GM21723 (cell line): ENCODE measurements around the gene PIGU.

Experiments
- ATAC-seq: cut with Tn5 transposase; IDR thresholded peaks from one replicate; pipeline ENCODE4 v1.9.1; 2021; ENCODE audit warnings: mild to moderate bottlenecking, moderate library complexity; ENCODE audit not compliant: unreplicated experiment

PIGU gene

GRCh38 chr20:34560141-34560523, 116.8 kb downstream of the PIGU start:
- no peak for ATAC-seq

DNA sequence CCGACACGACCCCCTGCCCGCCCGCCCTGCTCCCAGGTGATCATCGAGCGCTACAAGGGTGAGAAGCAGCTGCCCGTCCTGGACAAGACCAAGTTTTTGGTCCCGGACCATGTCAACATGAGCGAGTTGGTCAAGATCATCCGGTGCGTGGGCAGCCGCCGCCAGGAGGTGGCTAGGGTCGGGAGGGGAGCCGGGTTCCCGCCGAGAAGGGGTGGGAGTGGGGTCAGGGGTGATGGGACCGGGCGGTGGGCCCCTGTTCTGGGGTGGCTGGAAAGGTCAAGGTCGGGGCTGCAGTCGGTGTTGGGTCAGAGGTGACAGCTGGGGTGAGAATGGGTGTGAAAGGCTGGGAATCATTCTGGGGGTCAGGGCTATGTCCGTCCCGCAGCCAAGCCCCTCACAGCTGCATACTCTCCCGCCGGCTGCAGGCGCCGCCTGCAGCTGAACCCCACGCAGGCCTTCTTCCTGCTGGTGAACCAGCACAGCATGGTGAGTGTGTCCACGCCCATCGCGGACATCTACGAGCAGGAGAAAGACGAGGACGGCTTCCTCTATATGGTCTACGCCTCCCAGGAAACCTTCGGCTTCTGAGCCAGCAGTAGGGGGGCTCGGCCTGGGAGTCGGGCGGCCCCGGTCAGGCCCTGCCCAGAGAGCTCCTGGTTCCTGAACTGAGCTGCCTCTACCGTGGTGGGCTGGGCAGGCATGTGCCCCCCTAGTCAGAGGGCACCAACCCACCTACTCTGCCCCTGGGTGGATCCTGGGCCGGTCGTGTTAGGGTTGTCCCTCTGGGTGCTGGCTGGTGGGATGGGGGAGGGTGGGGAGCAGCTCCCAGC, 117.4 kb downstream of the PIGU start:
- ATAC-seq: no peak

DNA sequence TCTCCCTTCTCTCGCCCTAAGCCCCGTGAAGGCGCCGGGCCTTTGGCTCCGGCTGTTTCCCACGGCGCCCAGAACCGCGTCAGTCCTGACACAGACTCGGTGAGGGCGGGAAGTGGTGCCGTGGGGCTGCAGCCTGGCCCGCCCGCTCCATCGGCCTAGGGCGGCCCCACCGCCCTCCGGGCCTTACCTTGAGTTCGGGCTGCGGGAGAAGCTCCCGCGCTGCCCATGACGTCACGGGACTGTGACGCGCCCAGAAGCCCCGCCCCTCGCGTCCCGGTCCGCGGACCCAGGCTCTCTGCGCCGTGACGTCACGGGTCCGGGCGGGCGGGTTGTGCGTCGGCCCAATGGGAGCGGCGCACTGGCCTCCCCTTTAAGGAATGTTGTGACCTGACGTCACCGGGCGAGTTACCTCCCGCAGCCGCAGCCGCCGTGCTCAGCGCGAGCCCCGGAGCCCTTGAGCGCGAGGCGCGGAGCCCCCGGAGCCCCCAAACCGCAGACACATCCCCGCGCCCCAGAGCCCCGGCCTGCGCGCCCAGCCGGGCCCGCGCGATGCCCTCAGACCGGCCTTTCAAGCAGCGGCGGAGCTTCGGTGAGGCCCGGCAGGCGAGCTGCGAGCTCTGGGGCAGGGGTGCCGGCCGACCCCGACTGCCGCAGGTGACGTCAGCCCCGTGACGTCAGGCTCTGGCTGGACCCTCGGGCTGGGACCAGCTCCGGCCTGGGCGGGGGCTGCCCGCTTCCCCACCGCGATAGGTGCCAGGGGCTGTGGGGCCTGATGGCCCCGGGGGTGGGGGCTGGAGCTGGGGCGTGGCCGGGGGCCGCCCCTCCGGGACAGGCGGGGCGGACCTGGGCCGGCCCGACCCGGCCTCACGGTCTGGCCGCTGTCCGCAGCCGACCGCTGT, 118.3 kb downstream of the PIGU start, which contains the start of gene MAP1LC3A:
Gene MAP1LC3A, plus strand, starts transcription at position 399 of the 899 bp plus-strand sequence. Its CDS starts 151 bp downstream, at position 550.
- ATAC-seq: no peak

DNA sequence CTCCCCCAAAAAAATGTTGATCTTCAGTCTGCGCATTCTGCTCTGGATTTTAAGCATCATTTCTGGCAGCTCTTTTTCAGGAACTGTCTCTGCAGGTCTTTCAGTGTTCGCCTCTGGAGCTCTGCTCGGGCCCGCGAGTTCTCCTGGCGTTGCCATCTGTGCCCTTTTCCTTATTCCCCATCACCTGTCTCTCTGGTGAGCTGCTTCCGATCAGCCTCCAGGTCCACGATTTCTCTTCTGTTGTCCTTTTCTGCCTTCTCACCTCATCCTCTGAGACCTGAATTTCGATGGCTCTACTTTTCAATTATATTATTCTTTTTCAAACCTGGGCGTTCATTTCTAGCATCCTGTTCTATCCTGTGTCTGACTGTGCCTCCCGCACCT, 119.0 kb downstream of the PIGU start:
- no peak for ATAC-seq

DNA sequence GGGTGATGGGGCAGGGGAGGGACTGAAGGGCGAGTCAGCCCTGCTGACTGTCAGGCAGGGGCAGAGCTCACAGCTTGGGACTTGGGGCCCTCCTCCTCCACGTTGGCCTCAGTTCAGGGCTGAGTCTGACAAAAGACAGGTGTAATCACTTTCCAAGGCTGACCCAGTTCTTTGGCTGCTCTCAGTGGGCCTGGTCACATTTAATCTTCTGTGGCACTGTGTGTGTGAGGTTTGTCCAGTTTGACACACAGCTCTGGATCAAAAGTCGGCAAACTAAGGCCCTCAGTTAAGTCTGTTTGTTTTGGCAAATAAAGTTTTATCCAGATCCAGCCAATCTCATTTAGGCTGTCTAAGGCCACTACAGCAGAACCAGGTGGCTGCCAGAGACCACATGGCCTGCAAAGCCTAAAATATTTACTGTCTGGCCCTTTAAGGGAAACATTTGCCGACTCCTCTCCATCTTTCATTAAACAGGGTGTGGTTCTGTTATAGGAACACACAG, 123.5 kb downstream of the PIGU start:
- no peak for ATAC-seq

- ATAC-seq: no peak
Observed at GRCh38 chr20:34552569-34552968, 124.3 kb downstream of the PIGU start.

DNA sequence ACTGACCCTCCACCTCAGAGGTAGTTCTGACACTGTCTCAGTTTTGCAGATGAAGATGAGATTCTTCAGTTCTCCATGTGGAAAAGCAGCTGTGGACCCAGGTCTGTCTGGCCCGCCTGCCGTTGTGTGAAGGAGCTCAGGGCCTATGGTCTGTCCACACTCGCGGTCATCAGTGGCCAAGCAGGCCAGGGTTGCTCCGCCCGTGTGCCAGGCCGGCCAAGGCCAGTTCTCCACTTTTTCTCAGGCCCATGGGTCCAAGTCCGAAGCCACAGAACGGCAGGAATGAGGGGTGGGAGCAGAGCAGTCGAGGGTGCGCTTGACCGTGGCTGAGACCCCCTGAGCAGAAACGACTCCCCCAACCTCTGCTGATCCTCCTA, 127.0 kb downstream of the PIGU start:
- ATAC-seq: no peak

DNA sequence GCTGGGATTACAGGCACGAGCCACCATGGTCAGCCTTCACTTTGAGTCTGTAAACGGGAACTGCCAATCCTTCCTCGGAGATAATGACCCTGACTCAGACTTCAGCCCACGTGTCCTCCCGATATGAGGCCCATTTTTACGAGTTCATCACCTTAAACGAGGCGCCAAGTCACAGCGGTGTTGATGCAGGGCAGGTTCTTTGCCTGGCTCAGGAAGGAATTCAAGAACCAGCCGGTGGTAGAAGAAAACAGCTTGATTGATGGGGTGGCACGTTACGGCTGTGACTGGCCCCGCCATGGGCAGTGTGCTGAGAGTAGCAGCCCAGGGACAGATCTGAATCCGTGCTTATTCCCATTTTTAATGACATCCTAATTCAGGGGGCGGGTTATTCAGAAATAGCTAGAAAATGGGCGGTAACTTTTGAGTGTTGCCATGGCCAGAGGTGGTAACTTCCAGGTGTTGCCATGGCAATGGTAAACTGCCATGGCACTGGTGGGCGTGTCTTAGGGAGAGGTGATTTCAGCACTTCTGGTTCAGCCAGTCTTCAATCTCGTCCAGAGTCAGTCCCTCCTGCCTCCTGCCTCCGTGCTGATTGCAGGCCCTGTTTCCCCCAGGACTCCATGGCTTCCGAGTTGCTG, 127.5 kb downstream of the PIGU start:
- no peak for ATAC-seq

DNA sequence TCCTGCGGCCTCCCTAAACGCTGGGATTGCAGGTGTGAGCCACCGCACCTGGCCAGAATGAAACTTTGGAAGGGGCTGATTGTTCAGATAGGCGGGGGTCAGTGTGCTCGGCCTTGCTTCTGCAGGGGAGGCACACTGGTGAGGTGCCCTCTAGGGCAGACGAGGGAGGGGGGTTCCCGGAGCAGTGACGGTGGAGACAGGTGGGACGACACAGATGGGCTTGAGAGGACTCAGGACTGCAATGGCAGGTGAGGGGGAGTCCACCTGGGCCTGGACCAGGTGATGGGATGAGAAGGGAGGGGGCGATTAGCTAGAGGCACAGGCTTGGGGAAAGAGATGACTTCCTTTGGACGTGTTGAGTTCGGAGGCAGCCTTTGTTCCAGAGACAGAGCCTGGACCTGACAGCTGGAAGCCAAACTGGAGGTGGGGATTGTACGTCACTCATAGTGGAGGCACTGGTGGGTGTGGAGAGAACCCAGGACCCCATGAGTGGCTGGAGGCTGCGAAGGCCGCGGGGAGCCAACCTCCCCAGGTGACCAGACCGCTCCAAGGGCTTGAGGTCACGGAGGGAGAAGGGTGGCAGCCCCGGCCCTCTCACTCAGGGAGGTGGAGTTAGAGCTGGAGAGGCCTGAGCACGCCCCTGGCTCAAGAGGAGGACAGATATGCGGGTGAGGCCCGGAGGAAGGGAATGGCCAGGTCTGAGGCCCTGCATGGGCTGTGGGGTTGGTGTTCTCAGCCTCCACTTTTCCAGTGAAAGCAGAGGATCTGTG, 128.9 kb downstream of the PIGU start:
- ATAC-seq: no peak

GRCh38 chr20:34546751-34547181, 130.1 kb downstream of the PIGU start:
- ATAC-seq: no peak

GRCh38 chr20:34544109-34544796, 132.6 kb downstream of the PIGU start:
- no peak for ATAC-seq

DNA sequence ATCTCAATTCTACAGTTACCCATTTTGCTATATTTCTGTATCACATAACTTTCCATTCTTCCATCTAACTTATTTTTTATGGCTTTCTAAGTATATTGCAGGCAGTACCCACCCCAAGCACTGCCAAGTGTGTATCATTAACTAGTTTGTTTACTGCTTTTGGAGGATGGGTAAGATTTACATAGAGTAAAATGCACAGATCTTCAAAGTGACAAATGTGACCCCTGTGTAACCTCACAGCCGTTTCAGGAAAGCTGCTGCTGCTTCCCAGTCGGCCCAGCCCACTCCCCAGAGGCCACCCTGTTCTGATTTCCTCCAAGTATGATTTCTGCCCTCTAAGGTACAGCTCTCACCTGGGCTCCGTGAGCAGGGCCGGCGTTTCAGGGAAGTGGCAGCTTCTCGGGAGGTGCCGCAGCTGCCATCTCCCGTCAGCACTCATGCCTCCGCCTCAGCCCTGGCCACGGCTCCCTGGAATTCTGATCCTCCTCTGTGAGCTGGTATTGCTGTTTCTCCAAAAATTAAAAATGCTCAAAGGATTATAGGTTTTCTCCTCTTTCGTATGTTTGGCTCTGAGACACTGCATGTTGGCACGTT, 133.3 kb downstream of the PIGU start:
- no peak for ATAC-seq

DNA sequence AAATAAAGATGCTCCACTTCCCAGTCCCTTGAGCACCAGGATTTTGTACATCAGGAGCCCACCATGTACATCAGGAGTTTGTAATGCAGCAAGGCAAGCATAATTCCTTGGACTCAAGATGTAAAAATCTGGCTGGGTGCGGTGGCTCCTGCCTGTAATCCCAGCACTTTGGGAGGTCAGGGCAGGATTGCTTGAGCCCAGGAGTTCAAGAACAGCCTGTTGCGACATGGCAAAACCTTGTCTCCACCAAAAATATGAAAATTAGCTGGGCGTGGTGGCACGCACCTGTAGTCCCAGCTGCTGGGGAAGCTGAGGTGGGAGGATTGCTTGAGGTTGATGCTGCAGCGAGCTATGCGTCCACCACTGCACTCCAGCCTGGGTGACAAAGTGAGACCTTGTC, 134.5 kb downstream of the PIGU start:
- ATAC-seq: no peak

GRCh38 chr20:34541917-34542316, 135.0 kb downstream of the PIGU start:
- no peak for ATAC-seq

DNA sequence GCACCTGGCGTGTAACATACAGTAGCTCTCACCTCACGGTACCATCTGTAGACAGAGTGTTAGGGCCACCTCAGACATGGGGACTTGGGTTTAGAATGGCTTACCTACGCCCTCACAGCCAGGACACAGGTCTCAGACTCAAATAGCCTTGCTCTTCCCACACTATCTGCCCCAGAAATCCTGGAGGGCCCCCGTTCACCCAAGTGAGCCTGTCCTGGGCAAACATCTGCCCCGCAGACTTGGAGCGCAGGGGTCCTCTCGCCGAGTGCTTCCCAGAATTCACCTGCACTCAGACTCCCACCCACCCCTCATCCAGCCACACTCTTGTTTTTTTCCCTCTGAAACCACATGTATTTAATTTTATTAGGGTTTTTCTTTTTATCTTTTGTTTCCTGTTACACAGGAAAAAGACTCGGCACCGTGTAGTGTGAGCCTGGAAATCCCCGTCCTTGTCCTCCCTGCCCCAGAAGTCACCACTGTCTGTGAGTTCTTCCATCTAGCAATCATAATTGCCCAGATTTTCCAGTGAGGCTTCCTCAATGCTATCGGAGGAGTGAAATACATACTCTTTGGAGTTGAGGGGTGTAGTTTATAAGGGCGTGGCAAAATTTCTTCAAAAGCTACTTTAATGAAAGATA, 135.5 kb downstream of the PIGU start:
- ATAC-seq: no peak

DNA sequence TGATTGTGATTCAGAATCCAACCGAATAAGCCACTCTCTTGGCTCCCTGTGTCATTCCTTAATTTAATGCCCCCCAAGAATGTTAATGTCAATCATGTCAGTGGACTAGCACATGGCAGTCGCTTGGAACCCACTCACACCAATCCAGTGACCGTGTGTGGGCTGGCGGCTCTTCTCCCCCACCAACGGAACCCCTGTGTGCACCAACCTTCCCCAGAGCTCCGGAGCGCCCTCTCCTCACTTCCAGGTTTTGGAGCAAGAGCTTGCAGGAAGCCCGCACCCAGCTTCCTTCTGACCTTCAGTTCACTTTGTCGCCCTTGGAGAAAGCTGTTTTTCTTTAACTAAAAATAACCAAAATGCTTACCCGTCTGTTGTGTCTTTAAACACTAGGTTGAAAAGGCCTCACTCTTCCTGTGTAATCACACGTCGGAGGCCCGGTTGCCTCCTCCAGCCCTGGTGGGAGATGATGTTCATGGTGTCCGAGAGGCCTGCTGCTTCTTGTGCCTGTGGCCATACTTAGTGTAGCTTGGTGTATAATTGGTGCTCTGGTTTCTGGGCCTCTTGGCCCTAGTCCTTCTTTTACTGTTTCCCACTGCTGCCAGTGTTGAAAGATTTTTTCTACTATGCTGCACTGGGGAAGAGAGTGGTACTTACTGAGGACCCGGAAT, 136.2 kb downstream of the PIGU start:
- no peak for ATAC-seq

DNA sequence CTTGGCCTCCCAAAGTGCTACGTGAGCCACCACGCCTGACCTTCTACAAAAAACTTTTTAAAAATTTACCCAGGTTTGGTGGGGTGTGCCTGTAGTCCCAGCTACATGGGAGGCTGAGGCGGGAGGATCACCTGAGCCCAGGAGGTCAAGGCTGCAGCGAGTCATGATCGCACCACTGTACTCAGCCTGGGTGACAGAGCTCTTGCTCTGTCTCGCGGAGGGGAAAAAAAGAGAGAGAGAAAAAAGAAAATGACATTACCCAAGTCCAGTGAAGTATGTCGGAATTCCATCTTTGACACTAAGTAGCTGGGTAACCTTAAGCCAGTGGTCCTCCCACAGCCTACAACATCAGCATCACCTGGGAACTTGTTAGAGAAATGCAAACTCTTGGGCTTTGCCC, 137.1 kb downstream of the PIGU start:
- ATAC-seq: no peak

DNA sequence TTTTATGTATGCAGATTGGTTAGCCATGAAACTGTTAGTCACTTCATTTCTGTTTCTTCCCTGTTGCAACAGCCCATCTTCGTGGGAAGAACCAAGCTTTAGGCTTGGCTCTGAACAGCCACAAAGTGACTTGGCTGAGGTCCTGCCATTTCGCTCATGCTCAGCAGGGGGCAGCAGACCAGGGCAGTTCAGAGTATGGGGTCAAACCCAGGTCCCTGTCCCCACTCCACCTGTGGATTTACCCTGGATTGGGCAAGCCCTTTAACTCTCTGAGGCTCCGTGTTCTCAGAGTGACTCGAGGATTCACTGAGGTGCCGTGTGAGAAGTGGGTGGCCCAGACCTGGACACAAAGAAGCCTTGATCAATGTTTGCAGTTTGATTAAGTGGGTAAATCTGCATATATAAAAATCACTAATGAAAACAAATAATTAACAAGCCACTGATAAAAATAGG, 138.2 kb downstream of the PIGU start:
- no peak for ATAC-seq
